ENCODE measurements around the gene DMRTC1B. TPM values are rescaled to one million over a fixed set of nuclear protein-coding genes. Genes with fewer than 3 reads are reported as not detected.
"Not testable (repeated sequence)": the region's sequence is repeated elsewhere in the genome, so short reads cannot be mapped to it uniquely, and the experiment has no call there.

Gene DMRTC1B
- total RNA-seq, 1 experiment from 2014 or later, result not detected

- H3K4me3 ChIP-seq (ENCODE audit: low read depth, low read length, poor library complexity, severe bottlenecking); H3K9me3 ChIP-seq (ENCODE audit: low read depth, low read length, poor library complexity, severe bottlenecking); intact Hi-C loops (cut with micrococcal nuclease; ENCODE audit: unreplicated experiment); CTCF ChIA-PET; H3K27me3 ChIP-seq (replicated peaks; ENCODE audit: insufficient read depth, low read depth, low read length, poor library complexity); BruUV-seq (replicated peaks); H3K27ac ChIP-seq (ENCODE audit: low read depth, low read length, poor library complexity, severe bottlenecking); H3K4me1 ChIP-seq (ENCODE audit: insufficient read depth, low read length, poor library complexity, severe bottlenecking); POLR2A ChIA-PET (ENCODE audit: low non-redundant PET); DNase-seq (ENCODE audit: low spot score); H3K36me3 ChIP-seq (ENCODE audit: insufficient read depth, low read length, poor library complexity, severe bottlenecking): not testable (repeated sequence)
These were observed 31.4 kb downstream of the DMRTC1B start, which contains the start of gene FAM236D for GRCh38 chrX:72808110-72808509. FAM236D (minus strand) TSS chrX:72808210; CDS start chrX:72808110, 100 bp downstream.

GRCh38 chrX:72830701-72831100, 54.0 kb downstream of the DMRTC1B start:
- H3K36me3 ChIP-seq (ENCODE audit: insufficient read depth, low read length, poor library complexity, severe bottlenecking); POLR2A ChIA-PET (ENCODE audit: low non-redundant PET); CTCF ChIA-PET; H3K9me3 ChIP-seq (ENCODE audit: low read depth, low read length, poor library complexity, severe bottlenecking); H3K27ac ChIP-seq (ENCODE audit: low read depth, low read length, poor library complexity, severe bottlenecking); H3K4me3 ChIP-seq (ENCODE audit: low read depth, low read length, poor library complexity, severe bottlenecking); H3K27me3 ChIP-seq (replicated peaks; ENCODE audit: insufficient read depth, low read depth, low read length, poor library complexity); DNase-seq (ENCODE audit: low spot score); BruUV-seq (replicated peaks); H3K4me1 ChIP-seq (ENCODE audit: insufficient read depth, low read length, poor library complexity, severe bottlenecking); intact Hi-C loops (cut with micrococcal nuclease; ENCODE audit: unreplicated experiment): not testable (repeated sequence)

- H3K27ac ChIP-seq (ENCODE audit: low read depth, low read length, poor library complexity, severe bottlenecking); H3K4me1 ChIP-seq (ENCODE audit: insufficient read depth, low read length, poor library complexity, severe bottlenecking); CTCF ChIA-PET; H3K27me3 ChIP-seq (replicated peaks; ENCODE audit: insufficient read depth, low read depth, low read length, poor library complexity); POLR2A ChIA-PET (ENCODE audit: low non-redundant PET); DNase-seq (ENCODE audit: low spot score); intact Hi-C loops (cut with micrococcal nuclease; ENCODE audit: unreplicated experiment); H3K9me3 ChIP-seq (ENCODE audit: low read depth, low read length, poor library complexity, severe bottlenecking); H3K4me3 ChIP-seq (ENCODE audit: low read depth, low read length, poor library complexity, severe bottlenecking); H3K36me3 ChIP-seq (ENCODE audit: insufficient read depth, low read length, poor library complexity, severe bottlenecking); BruUV-seq (replicated peaks): not testable (repeated sequence)
These were observed 60.8 kb downstream of the DMRTC1B start for GRCh38 chrX:72837532-72837931.

DNA sequence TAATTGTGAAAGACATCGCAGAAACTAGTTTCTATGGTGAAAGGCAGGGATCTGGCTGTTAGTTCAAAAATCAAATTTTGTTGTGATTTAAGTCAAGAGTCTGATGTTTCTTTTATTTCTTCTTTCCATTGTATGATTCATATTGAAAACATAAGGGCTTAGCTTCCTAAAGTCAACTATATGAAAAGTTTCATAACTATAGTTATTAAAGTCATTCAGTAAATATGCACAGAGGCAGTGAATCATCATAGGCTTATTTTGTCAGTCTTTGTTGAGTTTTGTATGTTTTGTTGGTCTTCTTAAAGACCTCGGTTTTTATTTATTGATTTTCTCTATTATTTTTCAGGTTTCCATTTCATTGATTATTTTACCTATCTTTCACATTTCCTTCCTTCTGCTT, 106.2 kb downstream of the DMRTC1B start:
- H3K36me3 ChIP-seq (ENCODE audit: insufficient read depth, low read length, poor library complexity, severe bottlenecking); DNase-seq (ENCODE audit: low spot score); H3K4me1 ChIP-seq (ENCODE audit: insufficient read depth, low read length, poor library complexity, severe bottlenecking); CTCF ChIA-PET; POLR2A ChIA-PET (ENCODE audit: low non-redundant PET); BruUV-seq (replicated peaks); intact Hi-C loops (cut with micrococcal nuclease; ENCODE audit: unreplicated experiment); H3K9me3 ChIP-seq (ENCODE audit: low read depth, low read length, poor library complexity, severe bottlenecking); H3K27me3 ChIP-seq (replicated peaks; ENCODE audit: insufficient read depth, low read depth, low read length, poor library complexity); H3K27ac ChIP-seq (ENCODE audit: low read depth, low read length, poor library complexity, severe bottlenecking); H3K4me3 ChIP-seq (ENCODE audit: low read depth, low read length, poor library complexity, severe bottlenecking): not testable (repeated sequence)

- H3K27me3 ChIP-seq (replicated peaks; ENCODE audit: insufficient read depth, low read depth, low read length, poor library complexity); BruUV-seq (replicated peaks); H3K4me1 ChIP-seq (ENCODE audit: insufficient read depth, low read length, poor library complexity, severe bottlenecking); H3K4me3 ChIP-seq (ENCODE audit: low read depth, low read length, poor library complexity, severe bottlenecking); DNase-seq (ENCODE audit: low spot score); POLR2A ChIA-PET (ENCODE audit: low non-redundant PET); CTCF ChIA-PET; intact Hi-C loops (cut with micrococcal nuclease; ENCODE audit: unreplicated experiment); H3K27ac ChIP-seq (ENCODE audit: low read depth, low read length, poor library complexity, severe bottlenecking); H3K9me3 ChIP-seq (ENCODE audit: low read depth, low read length, poor library complexity, severe bottlenecking); H3K36me3 ChIP-seq (ENCODE audit: insufficient read depth, low read length, poor library complexity, severe bottlenecking): not testable (repeated sequence)
These were observed 113.0 kb downstream of the DMRTC1B start for GRCh38 chrX:72889740-72890139.

Other genes starting within 250 kb of the DMRTC1B start
- 26.0 and 30.6 TPM in 2 replicates for gene HDAC8, start 204.0 kb upstream of the DMRTC1B start, total RNA-seq (2021)
- 10.5 and 13.6 TPM in 2 replicates for gene PHKA1, start 62.6 kb upstream of the DMRTC1B start, total RNA-seq (2021)
- not detected in 2 replicates for gene FAM236B, start 5.8 kb downstream of the DMRTC1B start, total RNA-seq (2021)
- gene FAM236D, start 31.3 kb downstream of the DMRTC1B start, total RNA-seq (2021), result not detected in 2 replicates
- not detected in 2 replicates for gene FAM236C, start 135.7 kb downstream of the DMRTC1B start, total RNA-seq (2021)
- gene FAM236A, start 161.3 kb downstream of the DMRTC1B start, total RNA-seq (2021), result not detected in 2 replicates
- not detected in 2 replicates for gene DMRTC1, start 166.9 kb downstream of the DMRTC1B start, total RNA-seq (2021)
- gene PABPC1L2B, start 226.0 kb downstream of the DMRTC1B start, total RNA-seq (2021), result not detected in 2 replicates

All from A673 (cell line).